Measurements from ENCODE around the gene HOXB2.

Gene HOXB2

GRCh38 chr17:48579760-48580554 lies 35.0 kb upstream of the HOXB2 start:
- no peak for DNase-seq
- intact Hi-C loops (cut with DNase I): no loop called here

- intact Hi-C loops (cut with DNase I): no loop called here
- no peak for DNase-seq
These were observed 34.5 kb upstream of the HOXB2 start for GRCh38 chr17:48579471-48579759.

GRCh38 chr17:48578616-48579470 lies 33.9 kb upstream of the HOXB2 start:
- no peak for DNase-seq
- intact Hi-C loops (cut with DNase I): no loop called here

- intact Hi-C loops (cut with DNase I): no loop called here
- peak in 17 of 42 donors; percentile 2 to 61 (median 27) for DNase-seq
These were observed 33.2 kb upstream of the HOXB2 start, which contains the start of gene HOXB4 for GRCh38 chr17:48577946-48578615. TSS of gene HOXB4 (minus strand) at chr17:48578350. CDS start at chr17:48578319, 31 bp downstream.

- DNase-seq: no peak
- intact Hi-C loops (cut with DNase I): no loop called here
These were observed 32.5 kb upstream of the HOXB2 start for GRCh38 chr17:48577330-48577945.

- no peak for DNase-seq
- intact Hi-C loops (cut with DNase I): no loop called here
These were observed 31.8 kb upstream of the HOXB2 start for GRCh38 chr17:48576479-48577309.

- no peak for DNase-seq
- intact Hi-C loops (cut with DNase I): no loop called here
These were observed 31.0 kb upstream of the HOXB2 start for GRCh38 chr17:48575673-48576478.

GRCh38 chr17:48575066-48575582 lies 30.2 kb upstream of the HOXB2 start:
- DNase-seq: no peak
- intact Hi-C loops (cut with DNase I): no loop called here

GRCh38 chr17:48574505-48575065 lies 29.7 kb upstream of the HOXB2 start:
- DNase-seq: no peak
- intact Hi-C loops (cut with DNase I): no loop called here

GRCh38 chr17:48571826-48572417 lies 27.0 kb upstream of the HOXB2 start:
- intact Hi-C loops (cut with DNase I): no loop called here
- DNase-seq: no peak

GRCh38 chr17:48571024-48571818 lies 26.3 kb upstream of the HOXB2 start:
- no peak for DNase-seq
- intact Hi-C loops (cut with DNase I): no loop called here

- intact Hi-C loops (cut with DNase I): no loop called here
- no peak for DNase-seq
These were observed 25.6 kb upstream of the HOXB2 start for GRCh38 chr17:48570325-48571023.

GRCh38 chr17:48569674-48570324 lies 24.9 kb upstream of the HOXB2 start:
- DNase-seq: no peak
- intact Hi-C loops (cut with DNase I): no loop called here

- intact Hi-C loops (cut with DNase I): no loop called here
- DNase-seq: no peak
These were observed 24.3 kb upstream of the HOXB2 start for GRCh38 chr17:48569240-48569582.

Measured in head of caudate nucleus (tissue), 42 donors.